ENCODE measurements around the gene ATP6V0A1.

The ATP6V0A1 gene

GRCh38 chr17:42459256-42459800 lies 650 bp downstream of the ATP6V0A1 start:
- no peak for TF ChIP-seq CTCF (IDR thresholded peaks at IDR 0.05; ENCODE audit: extremely low read depth, missing control alignments)
- peak; percentile 25 for DNase-seq (ENCODE audit: low spot score)

GRCh38 chr17:42459801-42460281 lies 1.2 kb downstream of the ATP6V0A1 start:
- no peak for TF ChIP-seq CTCF (IDR thresholded peaks at IDR 0.05; ENCODE audit: extremely low read depth, missing control alignments)
- peak; percentile 50 for DNase-seq (ENCODE audit: low spot score)

- no peak for DNase-seq (ENCODE audit: low spot score)
These were observed 1.7 kb downstream of the ATP6V0A1 start for GRCh38 chr17:42460371-42460770.

GRCh38 chr17:42463976-42464400 lies 5.3 kb downstream of the ATP6V0A1 start:
- TF ChIP-seq CTCF (IDR thresholded peaks at IDR 0.05; ENCODE audit: extremely low read depth, missing control alignments) = no peak
- no peak for DNase-seq (ENCODE audit: low spot score)

More at GRCh38 chr17:42460371-42460770, 1.7 kb downstream of the ATP6V0A1 start:
- TF ChIP-seq CTCF (IDR thresholded peaks at IDR 0.05; ENCODE audit: extremely low read depth, missing control alignments) = no peak

GRCh38 chr17:42467889-42468288 lies 9.2 kb downstream of the ATP6V0A1 start:
- no peak for DNase-seq (ENCODE audit: low spot score)
- TF ChIP-seq CTCF (IDR thresholded peaks at IDR 0.05; ENCODE audit: extremely low read depth, missing control alignments) = no peak

- DNase-seq (ENCODE audit: low spot score) = no peak
- no peak for TF ChIP-seq CTCF (IDR thresholded peaks at IDR 0.05; ENCODE audit: extremely low read depth, missing control alignments)
These were observed 14.2 kb downstream of the ATP6V0A1 start for GRCh38 chr17:42472709-42473521.

GRCh38 chr17:42474276-42474675 lies 15.6 kb downstream of the ATP6V0A1 start:
- no peak for DNase-seq (ENCODE audit: low spot score)
- no peak for TF ChIP-seq CTCF (IDR thresholded peaks at IDR 0.05; ENCODE audit: extremely low read depth, missing control alignments)
